HCT116 (cell line): Measurements from ENCODE around the gene HCN4. TPM values are rescaled to one million over a fixed set of nuclear protein-coding genes. Genes with fewer than 3 reads are reported as not detected.

Experiments used
- ATAC-seq: fragments of 200-7000 bp; cut with Tn5 transposase; 2 replicates; pipeline ENCODE4 v1.9.1; 2020; ENCODE audit warnings: mild to moderate bottlenecking, moderate library complexity
- BruUV-seq: library from RNA; stranded (reverse); fragments of 400-500 nt; replicated peaks from 2 replicates; lab custom pipeline; 2021; lab: Mats Ljungman, UMichigan
- CTCF ChIA-PET: fragments of 300-600 bp; sonication (Branson Sonifier 250); formaldehyde crosslinking; loops from one replicate; lab custom pipeline; 2021; ENCODE audit warnings: antibody characterized with exemption; lab: Charles Lee
- POLR2A ChIA-PET: fragments of 300-600, 350-600 bp; sonication (Branson Sonifier 250); formaldehyde crosslinking; loops from one replicate; lab custom pipeline; 2021; ENCODE audit warnings: antibody characterized with exemption; lab: Charles Lee
- RAD21 ChIA-PET, 2 experiments: fragments of 300-600 bp; sonication (Branson Sonifier 250); formaldehyde crosslinking; loops; one replicate each; lab custom pipeline; 2023; ENCODE audit warnings: low total read pairs in 2 of 2; ENCODE audit not compliant: uncharacterized antibody in 2 of 2, unreplicated experiment in 2 of 2, low non-redundant PET in 1 of 2; lab: Charles Lee
- DNase-seq: peaks from one replicate; pipeline ENCODE4 v3.0.0-alpha.2; 2010; ENCODE audit warnings: low read depth, low spot score
- H2AFZ ChIP-seq: fragments of 200-600 bp; shearing (Covaris generic), sonication (generic); 2 replicates; pipeline ENCODE4 v1.6.1; 2017; ENCODE audit warnings: low read depth, mixed run types, mixed read lengths, antibody characterized with exemption, low read length; ENCODE audit not compliant: poor library complexity, severe bottlenecking
- H3K27ac ChIP-seq: 2 replicates; pipeline ENCODE4 v1.5.1; 2012; ENCODE audit warnings: low read depth, low read length
- H3K27me3 ChIP-seq: fragments of 200-600 bp; sonication (generic); 2 replicates; pipeline ENCODE4 v1.6.1; 2016; ENCODE audit warnings: mixed run types, low read length, mixed read lengths; ENCODE audit not compliant: insufficient read depth
- H3K36me3 ChIP-seq, 2 experiments: fragments of 200-500 bp in 1 of 2; fragments of 200-600 bp in 1 of 2; sonication (Bioruptor generic) in 1 of 2; sonication (generic) in 1 of 2; 2 replicates each; pipeline versions ENCODE4 v1.5.1 to v1.6.1; 2014 to 2016; ENCODE audit warnings: low read length in 2 of 2, inconsistent platforms in 1 of 2, mixed read lengths in 1 of 2, mixed run types in 1 of 2; ENCODE audit not compliant: insufficient read depth in 2 of 2, control insufficient read depth in 1 of 2
- H3K4me1 ChIP-seq, 2 experiments: fragments of 200-600 bp in 1 of 2; sonication (generic) in 1 of 2; 2 replicates each; pipeline versions ENCODE4 v1.5.1 to v1.6.1; 2012 to 2017; ENCODE audit warnings: low read length in 2 of 2, inconsistent platforms in 1 of 2, mild to moderate bottlenecking in 1 of 2, mixed read lengths in 1 of 2, mixed run types in 1 of 2, moderate library complexity in 1 of 2; ENCODE audit not compliant: insufficient read depth in 2 of 2, control insufficient read depth in 1 of 2
- H3K4me2 ChIP-seq: fragments of 200-600 bp; sonication (generic); 2 replicates; pipeline ENCODE4 v1.6.1; 2017; ENCODE audit warnings: mixed run types, low read length, mixed read lengths
- H3K4me3 ChIP-seq, 2 experiments: fragments of 200-600 bp in 1 of 2; sonication (generic) in 1 of 2; replicated peaks in 1 of 2; 2 replicates each; pipeline ENCODE4 v1.5.1; 2011 to 2016; ENCODE audit warnings: low read length in 2 of 2, control low read depth in 1 of 2, low read depth in 1 of 2, mild to moderate bottlenecking in 1 of 2, mixed read lengths in 1 of 2, mixed run types in 1 of 2
- H3K79me2 ChIP-seq: fragments of 200-600 bp; sonication (generic); 2 replicates; pipeline ENCODE4 v1.6.1; 2017; ENCODE audit warnings: mild to moderate bottlenecking, mixed run types, low read length, moderate library complexity, mixed read lengths; ENCODE audit not compliant: insufficient read depth
- H3K9ac ChIP-seq: fragments of 200-600 bp; sonication (generic); 2 replicates; pipeline ENCODE4 v1.6.1; 2016; ENCODE audit warnings: low read length, mixed read lengths
- H3K9me2 ChIP-seq: fragments of 200-600 bp; sonication (generic), shearing (Covaris generic); 2 replicates; pipeline ENCODE4 v1.6.1; 2017; ENCODE audit warnings: mixed run types, mild to moderate bottlenecking, moderate library complexity; ENCODE audit not compliant: insufficient read depth
- H3K9me3 ChIP-seq, 2 experiments: fragments of 200-500 bp in 1 of 2; fragments of 200-600 bp in 1 of 2; sonication (Bioruptor generic) in 1 of 2; sonication (generic) in 1 of 2; 2 replicates each; pipeline ENCODE4 v1.6.1; 2014 to 2017; ENCODE audit warnings: low read length in 2 of 2, mixed read lengths in 2 of 2, inconsistent platforms in 1 of 2, low read depth in 1 of 2, mild to moderate bottlenecking in 1 of 2, mixed run types in 1 of 2, moderate library complexity in 1 of 2; ENCODE audit not compliant: control insufficient read depth in 1 of 2, insufficient read depth in 1 of 2
- H4K20me1 ChIP-seq: fragments of 200-600 bp; sonication (generic), shearing (Covaris generic); 2 replicates; pipeline ENCODE4 v1.6.1; 2017; ENCODE audit warnings: mixed run types, mild to moderate bottlenecking, moderate library complexity; ENCODE audit not compliant: insufficient read depth
- ATF3 ChIP-seq: IDR thresholded peaks from 2 replicates; pipeline ENCODE4 v1.6.1; 2012
- CEBPB ChIP-seq: IDR thresholded peaks from 2 replicates; pipeline ENCODE4 v1.6.1; 2012; ENCODE audit warnings: low read depth
- FOSL1 ChIP-seq: IDR thresholded peaks from 2 replicates; pipeline ENCODE4 v1.6.1; 2012; ENCODE audit warnings: low read depth
- POLR2AphosphoS5 ChIP-seq: IDR thresholded peaks from 2 replicates; pipeline ENCODE4 v1.6.1; 2011; ENCODE audit warnings: mild to moderate bottlenecking, low read depth, low read length, moderate library complexity
- RAD21 ChIP-seq: IDR thresholded peaks from 2 replicates; pipeline ENCODE4 v1.6.1; 2012; ENCODE audit warnings: low read depth, mild to moderate bottlenecking
- SP1 ChIP-seq: IDR thresholded peaks from 2 replicates; pipeline ENCODE4 v1.6.1; 2012; ENCODE audit warnings: low read depth
- SRF ChIP-seq: IDR thresholded peaks from 2 replicates; pipeline ENCODE4 v1.6.1; 2012; ENCODE audit warnings: low read depth
- TCF7L2 ChIP-seq: IDR thresholded peaks from 2 replicates; pipeline ENCODE4 v1.7.0; 2011; ENCODE audit warnings: borderline replicate concordance, inconsistent platforms; ENCODE audit not compliant: insufficient read depth, insufficient read length; ENCODE audit errors: extremely low read depth
- YY1 ChIP-seq: IDR thresholded peaks from 2 replicates; pipeline ENCODE4 v1.6.1; 2011; ENCODE audit warnings: low read length, low read depth, moderate library complexity, mild to moderate bottlenecking; ENCODE audit not compliant: insufficient replicate concordance; ENCODE audit errors: extremely low read depth
- ZNF274 ChIP-seq: fragments of 200-500 bp; sonication (Bioruptor generic); IDR thresholded peaks from 2 replicates; pipeline ENCODE4 v1.6.1; 2014; ENCODE audit warnings: mild to moderate bottlenecking, low read depth, low read length, inconsistent platforms
- intact Hi-C: fragments of 100-400 bp; cut with micrococcal nuclease; formaldehyde crosslinking; loops from 2 replicates; pipeline ENCODE4 v1.10.0; 2022
- total RNA-seq: library from RNA; stranded (reverse); gene quantifications from one replicate; pipeline ENCODE4 v1.2.1, GENCODE V29; 2021; ENCODE audit not compliant: unreplicated experiment
- TF ChIP-seq, protein P1 (sequence below): IDR thresholded peaks from 2 replicates; pipeline ENCODE4 v1.6.1; 2012; ENCODE audit warnings: low read depth

Gene HCN4
- total RNA-seq, 1 experiment from 2014 or later = 1.7 TPM

DNA sequence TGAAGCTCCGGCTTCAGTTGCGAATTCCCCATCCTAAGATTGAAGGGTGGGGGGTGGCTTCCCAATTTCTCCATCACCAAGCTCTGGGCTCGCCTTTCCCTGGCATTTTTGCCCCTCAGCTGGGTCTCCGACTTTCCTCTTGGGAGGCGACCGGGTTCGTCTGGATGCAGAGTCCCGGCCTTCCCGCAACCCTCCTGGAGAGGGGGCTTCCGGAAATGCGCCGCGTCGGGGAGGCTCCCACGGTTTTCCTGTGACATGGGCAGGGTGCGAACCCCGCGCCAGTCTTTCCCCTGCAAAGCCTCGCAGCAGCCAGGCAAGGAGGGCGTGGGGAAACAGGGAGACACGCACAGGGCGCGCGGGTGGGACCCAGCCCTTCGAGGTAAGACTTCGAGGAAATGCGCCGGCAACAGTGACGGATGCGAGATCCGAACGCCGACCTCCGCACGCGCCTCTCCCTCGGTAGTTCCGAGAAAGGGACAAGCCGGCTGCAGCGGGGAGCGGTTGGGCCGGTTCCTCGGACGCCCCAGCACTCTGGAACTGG lies 466 bp upstream of the HCN4 start:
- Histone ChIP-seq H3K9me3 (no peaks in the 10 kb centered on the region), H3K79me2 (no peaks in the 10 kb centered on the region)
- TF ChIP-seq YY1 = no peak
- TF ChIP-seq ATF3 = no peak
- TF ChIP-seq FOSL1 = no peak
- TF ChIP-seq SRF = no peak
- TF ChIP-seq TCF7L2 = no peak
- TF ChIP-seq, all 23 proteins: peak for 0
- RAD21 ChIA-PET = no interaction called here
- H3K4me3 ChIP-seq = peak overlapping the region; percentile 33 to 63
- no peaks in the 10 kb centered on the region for H3K36me3 ChIP-seq
- H3K9me2 ChIP-seq = no peaks in the 10 kb centered on the region
- no peaks in the 10 kb centered on the region for H4K20me1 ChIP-seq
- H3K9ac ChIP-seq = no peak overlapping the region
- CTCF ChIA-PET = no interaction called here
- POLR2A ChIA-PET = interaction anchor here (1.0 kb wide), 1 partner anchor 52 kb away, joined by 3 read pairs; no protein-coding TSS in a partner anchor
- H3K27me3 ChIP-seq = 0 out of 2 replicates have a peak, but pooled peaks cover 2% of the 10 kb centered on the region
- H2AFZ ChIP-seq = no peak overlapping the region
- ATAC-seq (no peak), DNase-seq (no peak)
- peak overlapping the region; percentile 84 for H3K4me2 ChIP-seq
- intact Hi-C loops = no loop called here
- H3K4me1 ChIP-seq = no peaks in the 10 kb centered on the region
- no peak overlapping the region for H3K27ac ChIP-seq
- no TSS peak for BruUV-seq

GRCh38 chr15:73367624-73368300 lies 996 bp downstream of the HCN4 start:
- H2AFZ ChIP-seq = no peak overlapping the region
- H3K27me3 ChIP-seq = 0 out of 2 replicates have a peak, but pooled peaks cover 2% of the 10 kb centered on the region
- H4K20me1 ChIP-seq = no peaks in the 10 kb centered on the region
- no peaks in the 10 kb centered on the region for H3K9me3 ChIP-seq
- intact Hi-C loops = no loop called here
- H3K4me1 ChIP-seq = no peaks in the 10 kb centered on the region
- no TSS peak for BruUV-seq
- ChIA-PET CTCF (no interaction called here), POLR2A (no interaction called here), RAD21 (no interaction called here)
- no peak overlapping the region; a peak in 1 of 4 replicates for H3K4me3 ChIP-seq
- no peak overlapping the region; the same call in 1 of the 2 replicates for H3K27ac ChIP-seq
- DNase-seq (no peak), ATAC-seq (no peak)
- no peak overlapping the region for H3K9ac ChIP-seq
- no peaks in the 10 kb centered on the region for H3K36me3 ChIP-seq
- no peaks in the 10 kb centered on the region for H3K9me2 ChIP-seq
- no peaks in the 10 kb centered on the region for H3K79me2 ChIP-seq
- peak overlapping the region; percentile 84; the same call in 1 of the 2 replicates for H3K4me2 ChIP-seq
- TF ChIP-seq POLR2AphosphoS5 (no peak), CEBPB (no peak), SP1 (no peak), RAD21 (no peak), ATF3 (no peak), YY1 (no peak), ZNF274 (no peak)
- TF ChIP-seq, protein P1, sequence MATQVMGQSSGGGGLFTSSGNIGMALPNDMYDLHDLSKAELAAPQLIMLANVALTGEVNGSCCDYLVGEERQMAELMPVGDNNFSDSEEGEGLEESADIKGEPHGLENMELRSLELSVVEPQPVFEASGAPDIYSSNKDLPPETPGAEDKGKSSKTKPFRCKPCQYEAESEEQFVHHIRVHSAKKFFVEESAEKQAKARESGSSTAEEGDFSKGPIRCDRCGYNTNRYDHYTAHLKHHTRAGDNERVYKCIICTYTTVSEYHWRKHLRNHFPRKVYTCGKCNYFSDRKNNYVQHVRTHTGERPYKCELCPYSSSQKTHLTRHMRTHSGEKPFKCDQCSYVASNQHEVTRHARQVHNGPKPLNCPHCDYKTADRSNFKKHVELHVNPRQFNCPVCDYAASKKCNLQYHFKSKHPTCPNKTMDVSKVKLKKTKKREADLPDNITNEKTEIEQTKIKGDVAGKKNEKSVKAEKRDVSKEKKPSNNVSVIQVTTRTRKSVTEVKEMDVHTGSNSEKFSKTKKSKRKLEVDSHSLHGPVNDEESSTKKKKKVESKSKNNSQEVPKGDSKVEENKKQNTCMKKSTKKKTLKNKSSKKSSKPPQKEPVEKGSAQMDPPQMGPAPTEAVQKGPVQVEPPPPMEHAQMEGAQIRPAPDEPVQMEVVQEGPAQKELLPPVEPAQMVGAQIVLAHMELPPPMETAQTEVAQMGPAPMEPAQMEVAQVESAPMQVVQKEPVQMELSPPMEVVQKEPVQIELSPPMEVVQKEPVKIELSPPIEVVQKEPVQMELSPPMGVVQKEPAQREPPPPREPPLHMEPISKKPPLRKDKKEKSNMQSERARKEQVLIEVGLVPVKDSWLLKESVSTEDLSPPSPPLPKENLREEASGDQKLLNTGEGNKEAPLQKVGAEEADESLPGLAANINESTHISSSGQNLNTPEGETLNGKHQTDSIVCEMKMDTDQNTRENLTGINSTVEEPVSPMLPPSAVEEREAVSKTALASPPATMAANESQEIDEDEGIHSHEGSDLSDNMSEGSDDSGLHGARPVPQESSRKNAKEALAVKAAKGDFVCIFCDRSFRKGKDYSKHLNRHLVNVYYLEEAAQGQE = no peak
